Memory B cell (primary cell): Measurements from ENCODE around the gene COA8.

Experiments used
- ATAC-seq: fragments of 150-1000 bp; cut with Tn5 transposase; 2 replicates; pipeline ENCODE4 v1.10.0; 2021; ENCODE audit warnings: low read depth, mild to moderate bottlenecking, moderate library complexity
- DNase-seq, 2 donors: peaks; one replicate each; pipeline ENCODE4 v3.0.0; 2022; ENCODE audit warnings: low spot score in 2 of 2
- H3K27ac Mint-ChIP-seq: one replicate; pipeline ENCODE4 v1.8.0; 2022; ENCODE audit warnings: mild to moderate bottlenecking, moderate library complexity, mixed read lengths
- H3K27me3 Mint-ChIP-seq: one replicate; pipeline ENCODE4 v1.8.0; 2022; ENCODE audit warnings: mixed read lengths
- H3K36me3 Mint-ChIP-seq: one replicate; pipeline ENCODE4 v1.8.0; 2022; ENCODE audit warnings: mild to moderate bottlenecking, mixed read lengths
- H3K4me1 Mint-ChIP-seq: one replicate; pipeline ENCODE4 v1.8.0; 2022; ENCODE audit warnings: mixed read lengths
- H3K4me3 Mint-ChIP-seq: one replicate; pipeline ENCODE4 v1.8.0; 2022; ENCODE audit warnings: mild to moderate bottlenecking, moderate library complexity, mixed read lengths
- H3K9me3 Mint-ChIP-seq: one replicate; pipeline ENCODE4 v1.8.0; 2022; ENCODE audit warnings: mixed read lengths

Gene COA8

DNA sequence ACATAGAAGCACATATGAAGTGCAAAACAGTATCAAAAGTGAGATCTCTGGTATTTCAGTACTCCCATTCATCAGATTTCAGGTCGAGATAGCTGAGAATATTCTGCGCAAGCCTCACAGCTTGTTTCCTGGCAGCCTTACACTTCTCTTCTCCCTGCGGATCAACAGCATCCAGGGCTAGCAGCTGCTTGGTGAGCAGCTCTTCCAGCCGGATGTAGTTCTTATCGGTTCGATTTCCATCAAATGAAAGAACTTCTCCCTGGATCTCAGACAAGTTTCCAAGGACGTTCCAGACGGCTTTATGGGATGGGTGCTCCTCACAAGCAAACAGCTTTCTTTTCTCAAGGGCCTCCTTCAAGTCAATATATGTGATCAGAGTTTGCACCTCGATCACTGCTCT lies 3.0 kb upstream of the COA8 start:
- ATAC-seq (no peak), DNase-seq (no peak)
- Mint-ChIP-seq H3K4me1 (peaks cover 31% of the 10 kb centered on the region), H3K36me3 (peaks cover 8% of the 10 kb centered on the region), H3K4me3 (no peak overlapping the region), H3K27me3 (no peaks in the 10 kb centered on the region), H3K27ac (no peak overlapping the region), H3K9me3 (no peaks in the 10 kb centered on the region)

- Mint-ChIP-seq H3K4me3 (peak overlapping the region; percentile 93), H3K27me3 (no peaks in the 10 kb centered on the region), H3K27ac (no peak overlapping the region), H3K9me3 (no peaks in the 10 kb centered on the region), H3K4me1 (peaks cover 30% of the 10 kb centered on the region), H3K36me3 (peaks cover 5% of the 10 kb centered on the region)
- DNase-seq (no peak), ATAC-seq (no peak)
Measured at GRCh38 chr14:103560691-103561090, 2.1 kb upstream of the COA8 start.

GRCh38 chr14:103561381-103562178 lies 1.2 kb upstream of the COA8 start:
- ATAC-seq, result peak; percentile 15
- peak overlapping the region; percentile 83 for H3K27ac Mint-ChIP-seq
- H3K9me3 Mint-ChIP-seq, result no peaks in the 10 kb centered on the region
- H3K4me1 Mint-ChIP-seq, result peaks cover 28% of the 10 kb centered on the region
- peaks cover 5% of the 10 kb centered on the region for H3K36me3 Mint-ChIP-seq
- peak in 1 of 2 donors; percentile 12 for DNase-seq
- no peaks in the 10 kb centered on the region for H3K27me3 Mint-ChIP-seq
- H3K4me3 Mint-ChIP-seq, result peak overlapping the region; percentile 93

- H3K27me3 Mint-ChIP-seq, result no peaks in the 10 kb centered on the region
- peaks cover 5% of the 10 kb centered on the region for H3K36me3 Mint-ChIP-seq
- peak overlapping the region; percentile 93 for H3K4me3 Mint-ChIP-seq
- H3K9me3 Mint-ChIP-seq, result no peaks in the 10 kb centered on the region
- ATAC-seq (no peak), DNase-seq (no peak)
- peaks cover 25% of the 10 kb centered on the region for H3K4me1 Mint-ChIP-seq
- peak overlapping the region; percentile 83 for H3K27ac Mint-ChIP-seq
Measured at GRCh38 chr14:103562179-103562428, 656 bp upstream of the COA8 start.

DNA sequence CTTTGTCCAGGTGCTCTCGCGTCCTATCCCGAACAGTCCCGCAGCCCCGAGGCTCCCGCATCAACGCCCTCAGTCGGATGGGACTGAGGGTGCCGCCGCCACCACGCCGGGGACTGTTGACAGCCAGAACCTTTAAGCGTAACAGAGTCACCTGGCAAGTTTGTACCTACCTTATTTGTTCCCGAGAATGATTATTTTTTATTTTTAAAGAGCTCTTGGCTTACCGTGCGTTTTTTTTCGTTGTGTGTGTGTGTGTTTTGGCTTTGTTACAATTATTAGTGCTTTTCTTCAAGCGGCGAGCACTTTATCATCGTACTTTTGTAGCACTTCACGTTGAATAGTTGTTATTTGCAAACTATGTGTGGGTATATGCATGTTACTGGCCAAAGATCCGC lies 463 bp downstream of the COA8 start:
- Mint-ChIP-seq H3K27ac (peak overlapping the region; percentile 74), H3K4me3 (peak overlapping the region; percentile 93), H3K9me3 (no peaks in the 10 kb centered on the region), H3K27me3 (no peaks in the 10 kb centered on the region), H3K4me1 (peaks cover 28% of the 10 kb centered on the region), H3K36me3 (peaks cover 5% of the 10 kb centered on the region)
- no peak for DNase-seq
- ATAC-seq, result peak; percentile 21

DNA sequence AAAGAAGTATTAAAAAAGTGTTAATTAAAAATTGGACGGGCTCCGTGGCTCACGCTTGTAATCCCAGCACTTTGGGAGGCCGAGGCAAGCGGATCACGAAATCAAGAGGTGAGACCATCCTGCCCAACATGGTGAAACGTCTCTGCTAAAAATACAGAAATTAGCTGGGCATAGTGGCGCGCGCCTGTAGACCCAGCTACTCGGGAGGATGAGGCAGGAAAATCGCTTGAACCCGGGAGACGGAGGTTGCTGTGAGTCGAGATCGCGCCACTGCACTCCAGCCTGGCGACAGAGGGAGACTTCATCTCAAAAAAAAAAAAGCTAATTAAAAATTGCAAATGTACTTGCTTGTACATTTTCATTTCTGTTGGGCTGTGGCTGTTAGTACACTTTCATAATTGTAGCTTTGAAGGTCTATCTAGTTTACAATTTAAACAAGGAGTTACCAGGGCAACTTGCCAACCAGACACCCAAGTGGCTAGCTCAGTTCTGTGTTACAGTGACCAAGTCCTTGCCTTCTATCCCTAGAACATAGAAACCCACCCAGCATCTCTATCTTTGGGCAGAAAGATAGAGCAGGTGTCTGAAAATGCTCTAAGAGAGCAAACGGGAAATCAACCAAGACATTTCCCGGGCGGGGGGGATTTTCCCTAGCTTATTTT lies 1.2 kb downstream of the COA8 start:
- ATAC-seq (no peak), DNase-seq (no peak)
- Mint-ChIP-seq H3K27me3 (no peaks in the 10 kb centered on the region), H3K27ac (no peak overlapping the region), H3K4me3 (peak overlapping the region; percentile 93), H3K36me3 (peaks cover 5% of the 10 kb centered on the region), H3K9me3 (no peaks in the 10 kb centered on the region), H3K4me1 (peaks cover 28% of the 10 kb centered on the region)

- no peak for ATAC-seq
- Mint-ChIP-seq H3K27me3 (no peaks in the 10 kb centered on the region), H3K27ac (no peak overlapping the region), H3K36me3 (peaks cover 7% of the 10 kb centered on the region), H3K4me3 (no peak overlapping the region), H3K9me3 (no peaks in the 10 kb centered on the region), H3K4me1 (peaks cover 11% of the 10 kb centered on the region)
- no peak for DNase-seq
Measured at GRCh38 chr14:103568952-103569351, 6.2 kb downstream of the COA8 start.

GRCh38 chr14:103569408-103569807 lies 6.6 kb downstream of the COA8 start:
- Mint-ChIP-seq H3K36me3 (peaks cover 9% of the 10 kb centered on the region), H3K4me1 (peaks cover 11% of the 10 kb centered on the region)
- no peak for ATAC-seq

DNA sequence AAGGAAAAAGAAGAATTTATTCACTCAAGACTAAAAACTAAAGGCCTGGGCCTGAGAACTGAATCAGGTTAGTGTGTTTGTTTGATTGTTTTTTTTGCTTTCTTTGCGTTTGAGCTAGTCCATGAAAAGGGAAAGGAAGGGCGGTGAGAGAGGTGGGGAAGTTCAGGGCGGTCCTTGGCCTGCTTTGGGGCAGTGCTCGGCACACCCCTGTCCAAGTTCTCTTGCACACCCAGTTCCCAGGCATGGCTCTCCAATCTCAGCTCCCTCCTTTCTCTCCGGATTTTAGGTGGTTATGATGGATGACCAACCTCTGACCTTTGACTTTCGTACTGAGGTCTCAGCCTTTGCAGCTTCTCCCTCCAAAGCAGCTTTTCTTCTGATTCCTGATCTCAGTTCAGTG lies 11.3 kb downstream of the COA8 start:
- no peak for ATAC-seq
- Mint-ChIP-seq H3K9me3 (no peaks in the 10 kb centered on the region), H3K36me3 (peaks cover 21% of the 10 kb centered on the region)

More at GRCh38 chr14:103569408-103569807, 6.6 kb downstream of the COA8 start:
- H3K27ac Mint-ChIP-seq, result no peak overlapping the region
- no peak overlapping the region for H3K4me3 Mint-ChIP-seq
- no peaks in the 10 kb centered on the region for H3K9me3 Mint-ChIP-seq
- DNase-seq, result no peak
- no peaks in the 10 kb centered on the region for H3K27me3 Mint-ChIP-seq

DNA sequence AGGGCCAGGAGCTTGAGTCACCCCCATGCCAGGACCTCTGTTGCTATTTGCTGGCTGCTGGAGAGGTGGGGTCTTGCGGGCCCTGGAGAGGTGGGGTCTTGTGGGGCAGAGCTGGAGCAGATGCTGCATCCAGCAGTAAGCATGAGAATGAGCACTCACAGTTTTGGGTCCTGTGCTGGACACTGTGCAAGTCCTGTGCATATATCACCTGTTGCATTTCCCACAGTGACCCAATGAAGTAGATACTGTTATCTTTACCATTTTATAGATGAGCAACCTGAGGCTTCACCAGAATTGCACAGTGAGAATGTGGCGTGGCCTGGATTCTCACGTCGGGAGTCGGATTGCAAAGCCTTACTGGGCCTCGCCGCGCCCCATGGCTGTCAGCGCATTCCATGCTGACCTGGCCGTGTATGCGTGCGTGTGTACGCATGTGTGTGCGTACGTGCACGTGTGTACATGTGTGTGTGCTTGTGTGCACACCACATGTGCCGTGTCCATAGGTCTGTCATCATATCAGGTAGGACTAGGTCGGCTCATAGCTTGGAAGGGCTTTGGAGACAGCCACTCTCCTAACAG lies 12.0 kb downstream of the COA8 start:
- Mint-ChIP-seq H3K4me1 (no peaks in the 10 kb centered on the region), H3K27ac (no peak overlapping the region), H3K4me3 (no peak overlapping the region), H3K9me3 (no peaks in the 10 kb centered on the region), H3K36me3 (peaks cover 21% of the 10 kb centered on the region), H3K27me3 (no peaks in the 10 kb centered on the region)
- ATAC-seq (no peak), DNase-seq (no peak)

More for the DNA sequence above, 11.3 kb downstream of the COA8 start:
- no peak for DNase-seq
- Mint-ChIP-seq H3K27ac (no peak overlapping the region), H3K27me3 (no peaks in the 10 kb centered on the region), H3K4me3 (no peak overlapping the region), H3K4me1 (peaks cover 3% of the 10 kb centered on the region)

DNA sequence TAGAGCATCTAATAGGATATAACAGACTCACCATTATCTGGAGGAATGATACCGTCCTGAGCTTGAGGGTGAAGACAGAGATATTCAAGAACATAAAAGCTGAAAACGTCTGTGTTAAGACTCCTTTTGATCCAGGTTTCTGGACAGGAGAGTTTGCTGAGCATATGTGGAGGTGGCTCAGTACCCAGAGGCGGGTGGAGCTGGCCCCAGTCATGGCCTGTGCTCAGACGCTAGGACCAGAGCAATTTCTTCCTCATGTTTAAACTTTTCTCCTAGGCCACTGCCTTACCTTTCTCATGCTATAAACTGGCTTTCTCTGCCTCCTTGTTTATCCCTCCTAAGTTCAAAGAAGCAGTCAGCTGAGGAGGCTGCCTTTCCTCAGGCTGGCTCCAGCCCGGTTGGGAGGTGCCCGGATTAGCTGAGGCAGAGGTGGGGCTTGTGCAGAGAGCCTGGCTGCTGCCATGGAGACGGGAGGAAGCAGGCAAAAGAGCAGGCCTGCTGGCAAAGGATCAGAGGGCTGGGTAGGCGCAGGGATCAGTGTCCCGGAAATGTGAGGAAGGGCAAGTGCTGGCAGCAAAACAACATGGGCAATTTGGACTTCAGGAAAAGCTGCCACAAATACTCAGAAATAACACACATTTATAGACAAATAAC lies 13.7 kb downstream of the COA8 start:
- H3K9me3 Mint-ChIP-seq, result no peaks in the 10 kb centered on the region
- peak overlapping the region; percentile 62 for H3K27ac Mint-ChIP-seq
- no peak overlapping the region for H3K4me3 Mint-ChIP-seq
- H3K36me3 Mint-ChIP-seq, result peaks cover 21% of the 10 kb centered on the region
- no peaks in the 10 kb centered on the region for H3K4me1 Mint-ChIP-seq
- ATAC-seq (no peak), DNase-seq (no peak)
- no peaks in the 10 kb centered on the region for H3K27me3 Mint-ChIP-seq

- no peaks in the 10 kb centered on the region for H3K9me3 Mint-ChIP-seq
- no peaks in the 10 kb centered on the region for H3K4me1 Mint-ChIP-seq
- H3K36me3 Mint-ChIP-seq, result peaks cover 22% of the 10 kb centered on the region
- H3K27ac Mint-ChIP-seq, result no peak overlapping the region
- no peaks in the 10 kb centered on the region for H3K27me3 Mint-ChIP-seq
- ATAC-seq (no peak), DNase-seq (no peak)
- no peak overlapping the region for H3K4me3 Mint-ChIP-seq
Measured at GRCh38 chr14:103578401-103579075, 15.8 kb downstream of the COA8 start.

- Mint-ChIP-seq H3K27me3 (no peaks in the 10 kb centered on the region), H3K27ac (no peak overlapping the region), H3K4me1 (no peaks in the 10 kb centered on the region)
Measured at GRCh38 chr14:103581206-103581605, 18.4 kb downstream of the COA8 start.

More at GRCh38 chr14:103581206-103581605, 18.4 kb downstream of the COA8 start:
- H3K36me3 Mint-ChIP-seq, result peaks cover 11% of the 10 kb centered on the region
- H3K9me3 Mint-ChIP-seq, result no peaks in the 10 kb centered on the region
- DNase-seq, result no peak
- H3K4me3 Mint-ChIP-seq, result no peak overlapping the region
- ATAC-seq, result no peak
